ENCODE data around the gene TPTE.
"Not testable (repeated sequence)": the region's sequence is repeated elsewhere in the genome, so short reads cannot be mapped to it uniquely, and the experiment has no call there.

Gene TPTE

DNA sequence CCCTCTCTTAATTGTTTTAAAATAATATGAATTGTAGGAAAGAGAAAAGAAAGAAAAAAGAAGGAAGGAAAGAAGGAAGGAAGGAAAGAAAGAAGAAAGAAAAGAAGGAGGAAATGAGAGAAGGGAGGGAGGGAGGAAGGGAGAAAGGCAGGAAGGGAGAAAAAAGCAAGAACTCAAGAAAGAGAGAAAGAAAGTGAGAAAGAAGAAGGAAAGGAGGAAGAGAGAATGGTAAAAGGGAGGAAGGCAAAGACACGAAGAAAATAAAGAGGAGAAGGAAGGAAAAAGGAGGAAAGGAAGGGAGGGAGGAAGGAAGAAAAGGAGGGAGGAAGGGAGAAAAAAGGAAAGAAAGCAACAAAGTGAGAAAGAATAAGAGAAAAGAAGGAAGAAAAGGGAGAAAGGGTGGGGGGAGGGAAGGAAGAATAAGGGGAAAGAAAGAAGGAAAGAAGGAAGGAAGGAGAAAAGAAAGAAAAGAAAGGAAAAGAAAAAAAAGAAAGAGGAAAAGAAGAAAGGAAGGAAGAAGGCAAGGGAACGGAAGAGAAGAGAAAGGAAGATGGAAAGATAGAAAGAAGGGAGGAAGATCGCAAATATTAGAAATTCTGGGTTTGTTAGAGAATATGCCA lies 95.9 kb downstream of the TPTE start:
- DNase-seq = not testable (repeated sequence)

DNA sequence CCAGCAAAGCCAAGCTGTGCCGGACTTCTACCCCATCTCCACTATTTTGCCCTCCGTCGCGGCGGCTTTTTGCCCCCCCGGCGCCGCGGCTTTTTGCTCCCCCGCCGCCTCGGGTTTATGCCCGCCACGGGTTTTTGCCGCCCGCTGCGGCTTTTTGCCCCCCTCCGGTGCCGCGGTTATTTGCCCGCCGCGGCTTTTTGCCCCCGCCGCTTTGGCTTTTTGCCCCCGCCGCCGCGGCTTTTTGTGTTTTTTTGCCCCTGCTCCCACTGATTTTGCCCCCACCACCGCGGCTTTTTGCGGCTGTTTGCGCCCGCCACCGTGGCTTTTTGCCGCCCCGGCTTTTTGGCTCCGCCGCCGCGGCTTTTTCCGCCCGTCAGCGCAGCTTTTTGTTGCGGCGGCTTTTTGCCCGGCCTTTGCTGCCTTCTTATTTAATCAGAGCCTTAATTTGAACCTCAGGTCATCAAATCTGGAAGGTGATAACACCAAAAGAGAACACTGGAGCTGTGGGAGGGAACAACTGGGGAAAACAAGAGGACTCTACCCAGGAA lies 106.0 kb downstream of the TPTE start:
- no peak for DNase-seq

DNA sequence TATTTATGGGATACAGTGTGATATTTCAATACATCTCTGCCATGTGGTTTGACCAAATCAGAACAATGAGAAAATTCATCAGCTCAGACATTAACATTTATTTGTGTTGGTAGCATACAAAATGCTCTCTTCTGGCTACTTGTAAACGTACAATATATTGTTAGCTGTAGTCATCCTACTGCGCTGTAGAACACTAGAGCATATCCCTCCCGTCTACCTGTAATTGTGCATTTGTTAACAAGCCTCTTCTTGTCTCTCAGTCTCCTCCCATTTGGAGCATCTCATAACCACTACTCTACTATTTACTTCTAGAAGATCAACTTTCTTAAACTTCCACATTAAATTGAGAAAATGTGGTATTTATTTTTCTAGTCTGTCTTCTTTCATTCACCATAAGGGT lies 107.9 kb downstream of the TPTE start:
- DNase-seq = not testable (repeated sequence)

DNA sequence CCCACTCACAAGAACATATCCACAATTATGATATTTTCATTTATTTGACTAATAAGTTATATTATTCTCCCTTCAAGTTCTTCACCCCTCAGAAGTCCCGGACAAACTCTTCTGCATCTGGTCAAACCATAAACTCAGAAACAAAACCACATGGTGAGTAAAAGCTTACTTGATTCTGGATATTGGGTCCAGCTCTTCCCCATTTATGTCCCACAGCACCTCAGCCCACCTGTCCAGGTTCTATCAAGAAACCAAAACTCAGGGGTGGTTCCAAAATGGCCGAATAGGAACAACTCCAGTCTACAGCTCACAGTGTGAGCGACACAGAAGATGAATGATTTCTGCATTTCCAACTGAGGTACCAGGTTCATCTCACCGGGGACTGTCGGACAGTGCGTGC lies 109.4 kb downstream of the TPTE start:
- DNase-seq = not testable (repeated sequence)

GRCh38 chr21:10631316-10631715 lies 109.9 kb downstream of the TPTE start:
- not testable (repeated sequence) for DNase-seq

- not testable (repeated sequence) for DNase-seq
Observed at GRCh38 chr21:10638144-10638543, 116.8 kb downstream of the TPTE start.

GRCh38 chr21:10639123-10639522 lies 117.7 kb downstream of the TPTE start:
- no peak for DNase-seq

DNA sequence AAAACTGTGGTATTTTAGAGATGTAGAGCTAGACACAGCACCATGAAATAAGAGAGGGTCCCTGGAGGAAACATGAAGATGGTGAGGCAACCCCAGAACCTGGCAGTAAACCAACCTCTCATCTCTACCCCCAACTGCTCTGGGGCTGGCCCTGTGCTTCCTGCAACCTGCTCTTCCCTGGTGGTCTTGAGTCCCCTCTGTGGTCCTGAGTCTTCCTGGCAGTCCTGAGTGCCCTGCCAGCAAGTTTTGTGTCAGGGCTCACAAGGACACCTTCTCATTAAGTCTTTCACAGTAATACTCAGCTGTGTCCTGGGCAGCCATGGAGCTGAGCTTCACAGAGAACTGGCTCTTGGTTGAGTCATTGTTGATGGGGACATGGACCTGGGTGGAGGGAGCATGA lies 118.4 kb downstream of the TPTE start:
- DNase-seq = not testable (repeated sequence)

- DNase-seq = no peak
Observed at GRCh38 chr21:10640446-10640845, 119.1 kb downstream of the TPTE start.

- DNase-seq = no peak
Observed at GRCh38 chr21:10641107-10641506, 119.7 kb downstream of the TPTE start.

- not testable (repeated sequence) for DNase-seq
Observed at GRCh38 chr21:10645667-10646066, 124.3 kb downstream of the TPTE start.

DNA sequence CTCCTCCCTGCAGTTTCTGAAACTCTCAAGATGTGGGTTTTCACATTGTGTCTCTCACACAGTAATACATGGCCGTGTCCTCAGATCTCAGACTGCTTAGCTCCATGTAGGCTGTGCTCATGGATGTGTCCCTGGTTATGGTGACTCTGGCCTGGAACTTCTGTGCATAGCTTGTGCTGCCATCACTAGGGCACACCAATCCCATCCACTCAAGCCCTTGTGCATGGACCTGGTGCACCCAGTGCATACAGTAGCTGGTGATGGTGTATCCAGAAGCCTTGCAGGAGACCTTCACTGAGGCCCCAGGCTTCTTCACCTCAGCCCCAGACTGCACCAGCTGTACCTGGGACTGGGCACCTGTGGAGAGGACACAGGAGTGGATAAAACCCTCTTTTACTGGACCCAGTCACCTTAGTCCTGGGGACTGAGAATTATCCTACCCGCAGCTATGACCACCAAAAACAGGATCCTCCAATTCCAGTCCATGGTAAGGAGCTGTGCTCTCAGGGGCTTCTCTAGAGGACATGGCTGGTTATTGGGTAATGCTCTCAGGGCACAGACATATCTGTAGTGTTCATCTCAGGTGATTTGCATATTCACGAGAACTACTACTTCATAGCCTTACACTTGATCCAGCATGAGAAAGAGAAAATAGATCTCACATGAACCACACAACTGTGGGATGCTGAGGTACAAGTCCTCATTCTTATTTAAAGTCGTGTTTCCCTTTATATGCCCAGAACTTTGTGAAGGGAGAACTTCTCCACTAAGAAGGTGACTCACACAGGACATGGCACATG lies 128.2 kb downstream of the TPTE start:
- DNase-seq = not testable (repeated sequence)

- DNase-seq = not testable (repeated sequence)
Observed at GRCh38 chr21:10650297-10650696, 128.9 kb downstream of the TPTE start.
